H9 (cell line): ENCODE results near the gene DEAF1. TPM values are rescaled to one million over a fixed set of nuclear protein-coding genes. Genes with fewer than 3 reads are reported as not detected.

Source experiments
- DNase-seq: peaks from one replicate; pipeline ENCODE4 v3.0.0-alpha.2; 2017
- H2AFZ ChIP-seq: one replicate; pipeline ENCODE4 v1.6.1; 2013; ENCODE audit warnings: mild to moderate bottlenecking, low read length, control low read depth, moderate library complexity
- H2AK5ac ChIP-seq: 2 replicates; pipeline ENCODE4 v1.6.1; 2013; ENCODE audit warnings: low read length, control low read depth, mixed read lengths; ENCODE audit not compliant: insufficient read length
- H2BK120ac ChIP-seq: one replicate; pipeline ENCODE4 v1.6.1; 2013; ENCODE audit warnings: low read depth, mild to moderate bottlenecking, low read length, control low read depth, inconsistent platforms; ENCODE audit not compliant: poor library complexity, severe bottlenecking
- H2BK12ac ChIP-seq: 2 replicates; pipeline ENCODE4 v1.6.1; 2013; ENCODE audit warnings: low read length, control low read depth, mixed read lengths, low read depth; ENCODE audit not compliant: insufficient read length
- H2BK15ac ChIP-seq: 2 replicates; pipeline ENCODE4 v1.6.1; 2013; ENCODE audit warnings: low read depth, low read length, control low read depth
- H2BK20ac ChIP-seq: one replicate; pipeline ENCODE4 v1.6.1; 2013; ENCODE audit warnings: low read depth, mild to moderate bottlenecking, low read length, control low read depth, inconsistent platforms; ENCODE audit not compliant: poor library complexity, severe bottlenecking
- H2BK5ac ChIP-seq: 2 replicates; pipeline ENCODE4 v1.6.1; 2013; ENCODE audit warnings: low read length, control low read depth, mixed read lengths; ENCODE audit not compliant: insufficient read length
- H3K14ac ChIP-seq: 2 replicates; pipeline ENCODE4 v1.6.1; 2013; ENCODE audit warnings: low read length, control low read depth; ENCODE audit not compliant: insufficient read depth
- H3K18ac ChIP-seq: 2 replicates; pipeline ENCODE4 v1.6.1; 2013; ENCODE audit warnings: low read depth, mild to moderate bottlenecking, mixed read lengths, low read length, control low read depth; ENCODE audit not compliant: insufficient read length
- H3K23ac ChIP-seq: 2 replicates; pipeline ENCODE4 v1.6.1; 2013; ENCODE audit warnings: low read length, control low read depth, mixed read lengths, low read depth; ENCODE audit not compliant: insufficient read length
- H3K23me2 ChIP-seq: 2 replicates; pipeline ENCODE4 v1.6.1; 2013; ENCODE audit warnings: low read depth, mild to moderate bottlenecking, mixed read lengths, low read length, control low read depth; ENCODE audit not compliant: insufficient read length, poor library complexity, severe bottlenecking
- H3K27ac ChIP-seq: 2 replicates; pipeline ENCODE4 v1.5.1; 2013; ENCODE audit warnings: low read length, control low read depth, mixed read lengths, low read depth; ENCODE audit not compliant: insufficient read length
- H3K27me3 ChIP-seq: 2 replicates; pipeline ENCODE4 v1.6.1; 2013; ENCODE audit warnings: low read length, control low read depth, inconsistent platforms; ENCODE audit not compliant: insufficient read depth
- H3K4ac ChIP-seq: 2 replicates; pipeline ENCODE4 v1.6.1; 2013; ENCODE audit warnings: low read depth, mild to moderate bottlenecking, control low read depth, inconsistent platforms, low read length, moderate library complexity
- H3K4me1 ChIP-seq: 2 replicates; pipeline ENCODE4 v1.6.1; 2013; ENCODE audit warnings: low read length, control low read depth, inconsistent platforms; ENCODE audit not compliant: insufficient read depth
- H3K4me2 ChIP-seq: 2 replicates; pipeline ENCODE4 v1.6.1; 2013; ENCODE audit warnings: low read length, control low read depth, mixed read lengths; ENCODE audit not compliant: insufficient read length, insufficient read depth
- H3K56ac ChIP-seq: 2 replicates; pipeline ENCODE4 v1.6.1; 2013; ENCODE audit warnings: low read depth, mild to moderate bottlenecking, mixed read lengths, low read length, control low read depth; ENCODE audit not compliant: insufficient read length
- H3K79me1 ChIP-seq: 2 replicates; pipeline ENCODE4 v1.6.1; 2013; ENCODE audit warnings: low read depth, mild to moderate bottlenecking, moderate library complexity, low read length, control low read depth, inconsistent platforms; ENCODE audit not compliant: insufficient read depth, poor library complexity, severe bottlenecking
- H3K79me2 ChIP-seq: 2 replicates; pipeline ENCODE4 v1.6.1; 2013; ENCODE audit warnings: low read length, control low read depth, inconsistent platforms; ENCODE audit not compliant: insufficient read depth
- H3K9ac ChIP-seq: 2 replicates; pipeline ENCODE4 v1.6.1; 2013; ENCODE audit warnings: low read length, control low read depth, mixed read lengths; ENCODE audit not compliant: insufficient read length; ENCODE audit errors: extremely low read depth
- H3K9me3 ChIP-seq: one replicate; pipeline ENCODE4 v1.6.1; 2013; ENCODE audit warnings: low read depth, low read length, inconsistent platforms; ENCODE audit not compliant: control insufficient read depth
- H3T11ph ChIP-seq: one replicate; pipeline ENCODE4 v1.6.1; 2013; ENCODE audit warnings: mild to moderate bottlenecking, low read length, control low read depth, inconsistent platforms
- H4K20me1 ChIP-seq: one replicate; pipeline ENCODE4 v1.6.1; 2013; ENCODE audit not compliant: control insufficient read depth, insufficient read length, insufficient read depth
- H4K5ac ChIP-seq: 2 replicates; pipeline ENCODE4 v1.6.1; 2013; ENCODE audit warnings: low read depth, mild to moderate bottlenecking, mixed read lengths, low read length, control low read depth; ENCODE audit not compliant: insufficient read length
- H4K8ac ChIP-seq: replicated peaks from 2 replicates; pipeline ENCODE4 v1.6.1; 2013; ENCODE audit warnings: low read length, control low read depth, mixed read lengths, low read depth; ENCODE audit not compliant: insufficient read length
- H4K91ac ChIP-seq: 2 replicates; pipeline ENCODE4 v1.6.1; 2013; ENCODE audit warnings: low read depth, mild to moderate bottlenecking, moderate library complexity, mixed read lengths, low read length, control low read depth; ENCODE audit not compliant: insufficient read length
- H3K27ac Mint-ChIP-seq, 3 experiments: 2 replicates in 2 of 3; 3 replicates in 1 of 3; pipeline ENCODE4 v1.8.0; 2020 to 2021; ENCODE audit warnings: mixed read lengths in 3 of 3, mild to moderate bottlenecking in 1 of 3, moderate library complexity in 1 of 3
- H3K27me3 Mint-ChIP-seq: 2 replicates; pipeline ENCODE4 v1.8.0; 2021; ENCODE audit warnings: low read depth, mild to moderate bottlenecking, moderate library complexity, mixed read lengths
- H3K36me3 Mint-ChIP-seq, 3 experiments: 2 replicates in 2 of 3; 3 replicates in 1 of 3; pipeline ENCODE4 v1.8.0; 2020 to 2021; ENCODE audit warnings: low read depth in 3 of 3, mixed read lengths in 3 of 3; ENCODE audit not compliant: insufficient read depth in 1 of 3
- H3K4me1 Mint-ChIP-seq, 2 experiments: 2 replicates each; pipeline ENCODE4 v1.8.0; 2020; ENCODE audit warnings: mixed read lengths in 2 of 2
- H3K4me3 Mint-ChIP-seq, 2 experiments: 2 replicates in 1 of 2; 3 replicates in 1 of 2; pipeline ENCODE4 v1.8.0; 2020 to 2021; ENCODE audit warnings: mild to moderate bottlenecking in 2 of 2, mixed read lengths in 2 of 2, moderate library complexity in 1 of 2
- H3K9me3 Mint-ChIP-seq, 2 experiments: 2 replicates in 1 of 2; 3 replicates in 1 of 2; pipeline ENCODE4 v1.8.0; 2020; ENCODE audit warnings: mild to moderate bottlenecking in 2 of 2, mixed read lengths in 2 of 2, moderate library complexity in 1 of 2
- CTCF ChIP-seq: fragments of 200-600 bp; sonication (generic); conservative IDR thresholded peaks from 3 replicates; pipeline ENCODE4 v1.8.0; 2021; ENCODE audit warnings: antibody characterized with exemption, mild to moderate bottlenecking
- WGBS: extraction: QIAGEN DNeasy Blood & Tissue Kit; methylation state at CpG from one replicate; pipeline ENCODE4 v1.1.7; 2013; ENCODE audit warnings: missing lambda C conversion rate, low lambda C conversion rate, mixed read lengths; ENCODE audit not compliant: insufficient read length; ENCODE audit errors: extremely low coverage; 5-methylcytosine and 5-hydroxymethylcytosine counted together
- total RNA-seq: library from RNA; stranded (reverse); gene quantifications from 2 replicates; pipeline ENCODE4 v1.2.1, GENCODE V29; 2021

The DEAF1 gene
- total RNA-seq, 1 experiment from 2014 or later = 67.3 TPM

- Histone ChIP-seq H3K23ac (no peak overlapping the region), H2BK20ac (no peak overlapping the region), H4K8ac (no peak overlapping the region), H3K9me3 (no peaks in the 10 kb centered on the region), H3K23me2 (no peaks in the 10 kb centered on the region), H3K14ac (no peak overlapping the region), H4K91ac (no peak overlapping the region), H3T11ph (no peak overlapping the region), H3K4me2 (no peak overlapping the region), H2BK5ac (no peak overlapping the region), H3K4ac (no peak overlapping the region), H2BK120ac (no peak overlapping the region), H3K18ac (no peak overlapping the region), H3K9ac (no peak overlapping the region), H4K5ac (no peak overlapping the region), H4K20me1 (no peaks in the 10 kb centered on the region), H2AK5ac (no peak overlapping the region), H3K27me3 (no peaks in the 10 kb centered on the region), H3K4me1 (peaks cover 5% of the 10 kb centered on the region; the same call in 1 of the 2 replicates), H3K79me2 (no peaks in the 10 kb centered on the region), H3K27ac (no peak overlapping the region), H3K56ac (no peak overlapping the region), H2BK12ac (no peak overlapping the region), H2BK15ac (no peak overlapping the region), H2AFZ (no peak overlapping the region), H3K79me1 (no peaks in the 10 kb centered on the region)
- DNase-seq = no peak
- no peaks in the 10 kb centered on the region; the same call in 1 of the 2 replicates for H3K27me3 Mint-ChIP-seq
- no peak for TF ChIP-seq CTCF
- WGBS = no CpG with 5 or more reads among the region's 6 CpGs
- H3K4me3 Mint-ChIP-seq = no peak overlapping the region
- H3K36me3 Mint-ChIP-seq = peaks cover 5 to 18% (median 9%) of the 10 kb centered on the region in 3 experiments; a peak in 5 of 7 replicates
- H3K9me3 Mint-ChIP-seq = peaks cover 9 to 12% of the 10 kb centered on the region in 2 experiments
- peaks cover 3 to 18% of the 10 kb centered on the region in 2 experiments for H3K4me1 Mint-ChIP-seq
- no peak overlapping the region for H3K27ac Mint-ChIP-seq
Measured at GRCh38 chr11:714436-714835, 19.4 kb upstream of the DEAF1 start.
